ENCODE results near the gene ZNF597. TPM values are rescaled to one million over a fixed set of nuclear protein-coding genes. Genes with fewer than 3 reads are reported as not detected.

The ZNF597 gene
- total RNA-seq, 4 donors from 2014 or later, result 1.1 to 3.3 (median 1.8) TPM

DNA sequence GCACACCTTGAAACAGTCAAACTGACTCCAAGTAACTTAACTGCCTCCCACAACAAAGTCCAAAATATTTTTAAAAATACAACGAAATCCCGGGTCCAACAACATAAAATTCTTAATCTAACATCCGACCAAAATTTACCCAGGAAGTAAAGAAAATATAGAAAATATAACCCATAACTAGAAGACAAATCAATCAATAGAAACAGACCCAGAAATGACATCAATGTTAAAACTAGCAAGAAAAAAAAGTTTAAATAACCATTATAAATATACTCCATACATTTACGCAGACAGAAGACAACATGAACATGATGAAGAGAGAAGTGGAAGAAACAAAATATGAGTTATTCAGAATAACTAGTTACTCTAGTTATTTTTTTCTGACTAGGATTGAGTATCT, 3.7 kb downstream of the ZNF597 start:
- Histone ChIP-seq H3K27me3 (no peaks in the 10 kb centered on the region), H3K27ac (no peak overlapping the region), H3K9me3 (no peaks in the 10 kb centered on the region), H3K4me3 (no peak overlapping the region), H3K36me3 (peaks cover 0 to 21% (median 0%) of the 10 kb centered on the region in 3 donors), H3K4me1 (no peaks in the 10 kb centered on the region)
- no peak for DNase-seq
- TF ChIP-seq POLR2A (IDR thresholded peaks at IDR 0.05), result no peak
- TF ChIP-seq, protein P1, sequence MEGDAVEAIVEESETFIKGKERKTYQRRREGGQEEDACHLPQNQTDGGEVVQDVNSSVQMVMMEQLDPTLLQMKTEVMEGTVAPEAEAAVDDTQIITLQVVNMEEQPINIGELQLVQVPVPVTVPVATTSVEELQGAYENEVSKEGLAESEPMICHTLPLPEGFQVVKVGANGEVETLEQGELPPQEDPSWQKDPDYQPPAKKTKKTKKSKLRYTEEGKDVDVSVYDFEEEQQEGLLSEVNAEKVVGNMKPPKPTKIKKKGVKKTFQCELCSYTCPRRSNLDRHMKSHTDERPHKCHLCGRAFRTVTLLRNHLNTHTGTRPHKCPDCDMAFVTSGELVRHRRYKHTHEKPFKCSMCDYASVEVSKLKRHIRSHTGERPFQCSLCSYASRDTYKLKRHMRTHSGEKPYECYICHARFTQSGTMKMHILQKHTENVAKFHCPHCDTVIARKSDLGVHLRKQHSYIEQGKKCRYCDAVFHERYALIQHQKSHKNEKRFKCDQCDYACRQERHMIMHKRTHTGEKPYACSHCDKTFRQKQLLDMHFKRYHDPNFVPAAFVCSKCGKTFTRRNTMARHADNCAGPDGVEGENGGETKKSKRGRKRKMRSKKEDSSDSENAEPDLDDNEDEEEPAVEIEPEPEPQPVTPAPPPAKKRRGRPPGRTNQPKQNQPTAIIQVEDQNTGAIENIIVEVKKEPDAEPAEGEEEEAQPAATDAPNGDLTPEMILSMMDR (IDR thresholded peaks at IDR 0.05), result no peak

DNA sequence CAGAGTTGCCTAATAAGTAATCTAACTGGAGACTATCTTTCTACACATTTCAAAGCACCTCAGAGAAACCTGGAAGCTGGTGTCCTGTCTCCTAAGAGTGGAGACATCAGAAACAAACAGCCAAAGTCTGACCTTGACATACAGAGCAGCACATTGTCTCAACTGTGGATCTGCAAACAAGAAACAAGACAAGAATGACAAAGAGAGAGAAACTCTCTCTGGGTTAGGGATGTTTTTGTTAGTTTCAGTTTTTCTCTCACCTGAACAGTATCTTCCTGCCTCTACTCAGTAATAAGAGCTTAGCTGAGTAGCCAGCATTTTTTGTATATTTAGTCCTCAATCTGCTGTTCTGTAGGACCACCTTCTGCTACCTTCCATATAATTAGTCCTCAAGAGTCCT, 8.9 kb downstream of the ZNF597 start:
- Histone ChIP-seq H3K27ac (no peak overlapping the region), H3K27me3 (no peaks in the 10 kb centered on the region), H3K4me1 (no peaks in the 10 kb centered on the region), H3K36me3 (peaks cover 0 to 16% (median 0%) of the 10 kb centered on the region in 3 donors), H3K4me3 (no peak overlapping the region), H3K9me3 (no peaks in the 10 kb centered on the region)
- TF ChIP-seq, protein P1 (IDR thresholded peaks at IDR 0.05), result no peak
- no peak for TF ChIP-seq POLR2A (IDR thresholded peaks at IDR 0.05)
- DNase-seq, result no peak

DNA sequence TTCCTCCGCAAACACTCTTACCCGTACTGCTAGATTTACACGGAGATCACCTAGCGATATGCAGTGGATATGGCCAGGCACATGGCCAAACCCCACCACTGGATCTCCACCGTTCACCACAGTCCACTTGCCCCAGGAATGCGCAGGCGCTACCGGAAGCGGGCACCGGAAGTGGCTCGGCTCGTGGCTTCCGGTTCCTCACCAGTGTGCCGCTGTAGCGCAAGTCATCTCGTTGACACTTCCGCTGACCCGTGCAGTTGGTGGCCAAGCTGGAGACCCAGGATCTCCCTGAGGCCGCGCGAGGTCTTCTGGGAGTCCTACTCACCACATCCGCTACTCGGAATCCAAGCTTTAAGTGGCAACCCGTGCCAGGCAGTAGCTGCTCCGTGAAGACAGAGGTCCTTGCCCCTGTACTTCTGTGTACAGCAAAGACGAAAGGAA, 11.5 kb downstream of the ZNF597 start:
- Histone ChIP-seq H3K27me3 (no peaks in the 10 kb centered on the region), H3K36me3 (peaks cover 0 to 8% (median 0%) of the 10 kb centered on the region in 3 donors), H3K4me3 (peak overlapping the region in 2 of 4 donors; percentile 20 to 21), H3K27ac (no peak overlapping the region), H3K4me1 (no peaks in the 10 kb centered on the region), H3K9me3 (no peaks in the 10 kb centered on the region)
- peak in 1 of 3 donors; percentile 63 for DNase-seq
- no peak for TF ChIP-seq POLR2A (IDR thresholded peaks at IDR 0.05)
- TF ChIP-seq, protein P1 (IDR thresholded peaks at IDR 0.05), result no peak

DNA sequence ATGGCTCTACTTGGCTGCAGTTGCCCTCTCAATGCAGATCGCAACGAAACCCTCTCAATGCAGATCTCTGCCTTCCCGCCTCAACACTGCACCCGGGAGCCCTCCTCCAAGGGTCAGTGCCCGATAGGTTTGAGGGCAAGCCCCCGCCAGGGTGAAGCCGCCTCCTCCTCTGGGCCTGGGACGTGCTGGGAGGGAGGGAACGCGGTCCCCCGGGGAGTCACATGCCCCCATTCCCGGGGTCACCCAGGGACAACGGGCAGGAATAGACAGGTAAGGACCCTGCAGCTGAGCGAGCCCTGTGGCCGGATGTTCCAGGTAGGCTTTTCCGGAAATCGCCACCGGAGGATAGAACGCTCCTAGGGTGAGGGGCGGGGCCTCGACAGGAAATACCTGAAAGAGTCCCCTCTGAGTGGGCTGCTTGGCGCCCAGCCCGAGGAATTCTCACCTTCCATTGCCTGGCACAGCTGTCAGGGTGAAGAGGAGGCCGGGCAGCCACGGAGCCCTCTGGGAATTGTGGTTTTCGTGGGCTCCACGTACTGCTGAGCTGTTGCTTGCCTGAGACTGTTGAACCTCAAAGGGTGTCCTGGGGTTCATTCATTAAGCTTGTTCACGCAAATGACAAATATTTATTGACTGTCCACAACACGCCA, 29.4 kb downstream of the ZNF597 start:
- no peaks in the 10 kb centered on the region for H3K4me1 ChIP-seq

DNA sequence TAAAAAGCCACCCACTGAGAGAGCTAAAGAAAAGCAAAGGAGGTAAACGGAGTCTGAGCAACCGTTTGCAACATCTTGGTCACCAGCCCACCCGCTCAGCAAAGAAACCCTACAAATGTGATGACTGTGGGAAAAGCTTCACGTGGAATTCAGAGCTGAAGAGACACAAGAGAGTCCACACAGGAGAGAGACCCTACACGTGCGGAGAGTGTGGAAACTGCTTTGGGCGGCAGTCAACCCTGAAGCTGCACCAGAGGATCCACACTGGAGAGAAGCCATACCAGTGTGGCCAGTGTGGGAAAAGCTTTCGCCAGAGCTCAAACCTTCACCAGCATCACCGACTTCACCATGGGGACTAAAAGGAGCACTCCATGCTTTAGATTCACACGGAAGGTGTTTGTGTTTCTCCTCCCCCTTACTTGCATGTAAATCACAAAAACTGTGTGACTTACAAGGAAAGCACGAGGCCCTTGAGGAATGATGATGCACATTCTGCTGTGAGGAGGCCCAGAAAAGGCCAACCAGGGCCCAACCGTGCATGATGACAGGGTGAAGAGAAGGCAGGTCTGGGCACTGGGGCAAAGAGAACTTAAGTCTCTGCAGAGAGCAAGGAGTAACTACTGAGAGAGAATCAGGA, 34.6 kb downstream of the ZNF597 start:
- H3K4me3 ChIP-seq, result no peak overlapping the region
- H3K9me3 ChIP-seq, result peaks cover 0 to 77% (median 41%) of the 10 kb centered on the region in 4 donors
- peaks cover 0 to 54% (median 4%) of the 10 kb centered on the region in 3 donors for H3K36me3 ChIP-seq
- no peaks in the 10 kb centered on the region for H3K27me3 ChIP-seq
- no peak overlapping the region for H3K27ac ChIP-seq
- TF ChIP-seq POLR2A (IDR thresholded peaks at IDR 0.05), result no peak
- TF ChIP-seq, protein P1 (IDR thresholded peaks at IDR 0.05), result no peak
- no peaks in the 10 kb centered on the region for H3K4me1 ChIP-seq
- no peak for DNase-seq

More for the DNA sequence above, 29.4 kb downstream of the ZNF597 start:
- Histone ChIP-seq H3K27ac (no peak overlapping the region), H3K36me3 (peaks cover 0 to 2% (median 0%) of the 10 kb centered on the region in 3 donors), H3K9me3 (peaks cover 0 to 56% (median 27%) of the 10 kb centered on the region in 4 donors), H3K4me3 (no peak overlapping the region), H3K27me3 (no peaks in the 10 kb centered on the region)
- no peak for DNase-seq
- no peak for TF ChIP-seq POLR2A (IDR thresholded peaks at IDR 0.05)

Measured in Peyer's patch (tissue), 4 donors.